GM21423 (cell line): ENCODE results near the gene PHKB.
A peak's percentile ranks its signal among the peaks of the same experiment; 100 is the strongest.

ENCODE experiments used
- ATAC-seq: cut with Tn5 transposase; IDR thresholded peaks from one replicate; pipeline ENCODE4 v1.9.1; 2021; ENCODE audit warnings: mild to moderate bottlenecking, moderate library complexity; ENCODE audit not compliant: unreplicated experiment

The PHKB gene

GRCh38 chr16:47562366-47562765 is 101.2 kb downstream of the PHKB start:
- no peak for ATAC-seq

GRCh38 chr16:47565454-47565853 is 104.3 kb downstream of the PHKB start:
- ATAC-seq, result no peak

- ATAC-seq, result no peak
These were observed 106.2 kb downstream of the PHKB start for GRCh38 chr16:47567321-47567720.

- no peak for ATAC-seq
These were observed 107.2 kb downstream of the PHKB start for GRCh38 chr16:47568351-47568750.

GRCh38 chr16:47571049-47571448 is 109.9 kb downstream of the PHKB start:
- ATAC-seq, result no peak

GRCh38 chr16:47571711-47572110 is 110.6 kb downstream of the PHKB start:
- no peak for ATAC-seq

GRCh38 chr16:47574091-47575054 is 113.2 kb downstream of the PHKB start:
- ATAC-seq, result no peak

- ATAC-seq, result no peak
These were observed 115.9 kb downstream of the PHKB start for GRCh38 chr16:47577029-47577428.

GRCh38 chr16:47578033-47578432 is 116.9 kb downstream of the PHKB start:
- ATAC-seq, result no peak

GRCh38 chr16:47578573-47578972 is 117.4 kb downstream of the PHKB start:
- ATAC-seq, result no peak

GRCh38 chr16:47581114-47581513 is 120.0 kb downstream of the PHKB start:
- ATAC-seq, result no peak

GRCh38 chr16:47584464-47585225 is 123.5 kb downstream of the PHKB start:
- no peak for ATAC-seq

GRCh38 chr16:47586121-47586520 is 125.0 kb downstream of the PHKB start:
- ATAC-seq, result no peak

GRCh38 chr16:47590472-47590871 is 129.3 kb downstream of the PHKB start:
- no peak for ATAC-seq

GRCh38 chr16:47592232-47592631 is 131.1 kb downstream of the PHKB start:
- no peak for ATAC-seq

GRCh38 chr16:47599512-47599911 is 138.4 kb downstream of the PHKB start:
- peak; percentile 81 for ATAC-seq

- ATAC-seq, result no peak
These were observed 139.2 kb downstream of the PHKB start for GRCh38 chr16:47600376-47600775.

- no peak for ATAC-seq
These were observed 143.2 kb downstream of the PHKB start for GRCh38 chr16:47604306-47604705.

- no peak for ATAC-seq
These were observed 149.9 kb downstream of the PHKB start for GRCh38 chr16:47611042-47611441.

GRCh38 chr16:47611848-47612493 is 150.8 kb downstream of the PHKB start:
- ATAC-seq, result no peak

GRCh38 chr16:47612711-47613110 is 151.6 kb downstream of the PHKB start:
- no peak for ATAC-seq
